GM12878 (cell line): ENCODE measurements around the gene LIMS2. TPM values are rescaled to one million over a fixed set of nuclear protein-coding genes. Genes with fewer than 3 reads are reported as not detected.

Experiments used
- ATAC-seq: fragments of 200-7000 bp; cut with Tn5 transposase; 3 replicates; pipeline ENCODE4 v1.9.1; 2020; ENCODE audit warnings: mild to moderate bottlenecking, moderate library complexity
- BruUV-seq: library from RNA; stranded (reverse); fragments of 400-500 nt; replicated peaks from 2 replicates; lab custom pipeline; 2021; lab: Mats Ljungman, UMichigan
- CTCF ChIA-PET: fragments of 300-600 bp; sonication (Branson Sonifier 250); formaldehyde crosslinking; extraction: SDS; loops from one replicate; lab custom pipeline; 2021; ENCODE audit warnings: inconsistent platforms; lab: Yijun Ruan, JAX
- POLR2A ChIA-PET: fragments of 350-600 bp; formaldehyde crosslinking; extraction: SDS; loops from one replicate; lab custom pipeline; 2021; ENCODE audit warnings: inconsistent platforms; lab: Charles Lee
- RAD21 ChIA-PET: fragments of 300-600 bp; sonication (Branson Sonifier 250); formaldehyde crosslinking; loops from one replicate; lab custom pipeline; 2023; ENCODE audit warnings: antibody characterized with exemption; ENCODE audit not compliant: unreplicated experiment; lab: Charles Lee
- SMC1A ChIA-PET: fragments of 300-600 bp; sonication (Branson Sonifier 250); formaldehyde crosslinking; loops from one replicate; lab custom pipeline; 2023; ENCODE audit not compliant: unreplicated experiment, uncharacterized antibody; lab: Charles Lee
- DNase-seq: peaks from one replicate; pipeline ENCODE4 v3.0.0-alpha.2; 2011; ENCODE audit warnings: low read depth, low spot score
- FAIRE-seq: peaks from 3 replicates; lab custom pipeline; 2011; peaks lifted over from hg19 to GRCh38; lab: Jason Lieb, UNC
- H2AFZ ChIP-seq: 2 replicates; pipeline ENCODE4 v1.6.0; 2011; ENCODE audit warnings: low read depth, low read length, control low read depth; ENCODE audit not compliant: control insufficient read depth
- H3K27ac ChIP-seq: 2 replicates; pipeline ENCODE4 v1.5.1; 2011; ENCODE audit warnings: control low read depth; ENCODE audit not compliant: control insufficient read depth, insufficient read depth
- H3K27me3 ChIP-seq, 2 experiments: replicated peaks in 1 of 2; 2 replicates each; pipeline versions ENCODE4 v1.6.0 to v1.6.1; 2011; ENCODE audit warnings: low read length in 1 of 2; ENCODE audit not compliant: control insufficient read depth in 2 of 2, insufficient read depth in 2 of 2
- H3K36me3 ChIP-seq, 2 experiments: 2 replicates each; pipeline ENCODE4 v1.5.1; 2011; ENCODE audit warnings: low read length in 1 of 2; ENCODE audit not compliant: control insufficient read depth in 2 of 2, insufficient read depth in 2 of 2
- H3K4me1 ChIP-seq: 2 replicates; pipeline ENCODE4 v1.6.1; 2011; ENCODE audit warnings: mild to moderate bottlenecking, low read length, moderate library complexity, mixed read lengths; ENCODE audit not compliant: control insufficient read depth, insufficient read depth
- H3K4me2 ChIP-seq: 2 replicates; pipeline ENCODE4 v1.6.0; 2011; ENCODE audit warnings: control low read depth; ENCODE audit not compliant: control insufficient read depth, insufficient read depth
- H3K4me3 ChIP-seq: fragments of 200-600 bp; sonication (generic); 2 replicates; pipeline ENCODE4 v1.5.1; 2016
- H3K79me2 ChIP-seq: 2 replicates; pipeline ENCODE4 v1.6.0; 2011; ENCODE audit warnings: low read length; ENCODE audit not compliant: control insufficient read depth, insufficient read depth
- H3K9ac ChIP-seq: 2 replicates; pipeline ENCODE4 v1.8.0; 2011; ENCODE audit warnings: low read length, control low read depth, mixed read lengths; ENCODE audit not compliant: control insufficient read depth, insufficient read depth
- H3K9me3 ChIP-seq: replicated peaks from 3 replicates; pipeline ENCODE4 v1.5.1; 2011; ENCODE audit warnings: mild to moderate bottlenecking, low read length; ENCODE audit not compliant: control insufficient read depth, insufficient read depth
- H4K20me1 ChIP-seq: 2 replicates; pipeline ENCODE4 v1.6.0; 2011; ENCODE audit not compliant: control insufficient read depth, insufficient read depth
- ATF7 ChIP-seq: fragments of 450-650 bp; IDR thresholded peaks from 2 replicates; pipeline ENCODE4 v1.6.1; 2016; ENCODE audit warnings: low read depth, mild to moderate bottlenecking
- ETV6 ChIP-seq, 2 experiments: fragments of 450-650 bp in 1 of 2; IDR thresholded peaks in 1 of 2; conservative IDR thresholded peaks in 1 of 2; 2 replicates each; pipeline ENCODE4 v1.6.1; 2014; ENCODE audit warnings: antibody characterized with exemption in 1 of 2, borderline replicate concordance in 1 of 2, low read depth in 1 of 2, mild to moderate bottlenecking in 1 of 2, moderate library complexity in 1 of 2
- FOXM1 ChIP-seq: IDR thresholded peaks from 2 replicates; pipeline ENCODE4 v1.6.1; 2012; ENCODE audit warnings: low read depth, mild to moderate bottlenecking, inconsistent platforms, low read length, moderate library complexity
- JUND ChIP-seq: IDR thresholded peaks from 2 replicates; pipeline ENCODE4 v1.6.1; 2012; ENCODE audit warnings: low read depth, mild to moderate bottlenecking, low read length, improper control_type of control experiment, moderate library complexity
- MXI1 ChIP-seq: fragments of 150-350 bp; IDR thresholded peaks from 2 replicates; pipeline ENCODE4 v1.6.1; 2011; ENCODE audit warnings: low read depth, mild to moderate bottlenecking, inconsistent platforms, low read length, improper control_type of control experiment
- NBN ChIP-seq: fragments of 450-650 bp; IDR thresholded peaks from 2 replicates; pipeline ENCODE4 v1.6.1; 2016
- NFIC ChIP-seq: IDR thresholded peaks from 2 replicates; pipeline ENCODE4 v1.6.1; 2012; ENCODE audit warnings: low read depth, mild to moderate bottlenecking, inconsistent platforms, low read length, moderate library complexity
- NFYA ChIP-seq: IDR thresholded peaks from 2 replicates; pipeline ENCODE4 v1.6.1; 2011; ENCODE audit warnings: low read depth, mild to moderate bottlenecking, low read length, improper control_type of control experiment, borderline replicate concordance
- POLR2A ChIP-seq: IDR thresholded peaks from 2 replicates; pipeline ENCODE4 v1.6.1; 2011; ENCODE audit warnings: low read depth, mild to moderate bottlenecking, low read length
- SRF ChIP-seq, 2 experiments: IDR thresholded peaks; 2 replicates each; pipeline ENCODE4 v1.6.1; 2011; ENCODE audit warnings: low read depth in 2 of 2, low read length in 2 of 2, mild to moderate bottlenecking in 1 of 2, moderate library complexity in 1 of 2
- STAT1 ChIP-seq: fragments of 450-650 bp; conservative IDR thresholded peaks from 2 replicates; pipeline ENCODE4 v1.6.1; 2014; ENCODE audit warnings: antibody characterized with exemption, mild to moderate bottlenecking
- TAF1 ChIP-seq: IDR thresholded peaks from 2 replicates; pipeline ENCODE4 v1.6.1; 2011; ENCODE audit warnings: mild to moderate bottlenecking, low read depth, low read length, borderline replicate concordance
- USF1 ChIP-seq: IDR thresholded peaks from 2 replicates; pipeline ENCODE4 v1.6.1; 2011; ENCODE audit warnings: borderline replicate concordance, low read depth, mild to moderate bottlenecking, moderate library complexity, mixed read lengths, low read length; ENCODE audit not compliant: insufficient read depth; ENCODE audit errors: extremely low read length
- WGBS: methylation state at CpG from one replicate; pipeline ENCODE4 v1.1.6; 2016; ENCODE audit warnings: low lambda C conversion rate; ENCODE audit not compliant: insufficient replicate concordance, insufficient coverage; ENCODE audit errors: missing lambda C conversion rate; 5-methylcytosine and 5-hydroxymethylcytosine counted together
- in situ Hi-C: fragments of 300-500 bp; cut with MboI; formaldehyde crosslinking; loops from 9 replicates; pipeline ENCODE4 v1.14.3; 2018; ENCODE audit warnings: mixed read lengths
- intact Hi-C: fragments of 100-400 bp; cut with micrococcal nuclease; formaldehyde crosslinking; loops from one replicate; pipeline ENCODE4 v1.14.2; 2022; ENCODE audit not compliant: unreplicated experiment
- polyA plus RNA-seq, 11 experiments: library from polyadenylated mRNA; depleted of rRNA in 4 of 11; unstranded in 6 of 11; stranded (reverse) in 5 of 11; fragments of >200 nt; fragmentation: Nextera tagmentation in 4 of 11; fragmentation: Illumina TruSeq in 1 of 11; extraction: Ambion mirVana in 4 of 11; extraction: Trizol in 1 of 11; gene quantifications; 1 replicate in 1 of 11; 2 replicates in 10 of 11; pipeline versions ENCODE4 v1.2.1 to v1.2.3, GENCODE V29; 2011 to 2016; ENCODE audit warnings: inconsistent platforms in 2 of 11, missing spikeins in 2 of 11, low read depth in 1 of 11
- total RNA-seq, 4 experiments: library from RNA; depleted of rRNA in 3 of 4; stranded (reverse); fragments of >200 nt in 3 of 4; fragmentation: Illumina TruSeq in 1 of 4; extraction: Trizol in 1 of 4; gene quantifications; 2 replicates each; pipeline versions ENCODE4 v1.2.1 to v1.2.3, GENCODE V29; 2013 to 2021

The LIMS2 gene
- total and polyA plus RNA-seq, 10 of the 15 experiments (the other 5 are each of a cell fraction or from before 2014, with no cell fraction given) = 0.06 to 0.81 (median 0.16) TPM; not detected in 2

- TF ChIP-seq NFYA = no peak
Observed at GRCh38 chr2:127649684-127650040, 25.7 kb downstream of the LIMS2 start (continued).

DNA sequence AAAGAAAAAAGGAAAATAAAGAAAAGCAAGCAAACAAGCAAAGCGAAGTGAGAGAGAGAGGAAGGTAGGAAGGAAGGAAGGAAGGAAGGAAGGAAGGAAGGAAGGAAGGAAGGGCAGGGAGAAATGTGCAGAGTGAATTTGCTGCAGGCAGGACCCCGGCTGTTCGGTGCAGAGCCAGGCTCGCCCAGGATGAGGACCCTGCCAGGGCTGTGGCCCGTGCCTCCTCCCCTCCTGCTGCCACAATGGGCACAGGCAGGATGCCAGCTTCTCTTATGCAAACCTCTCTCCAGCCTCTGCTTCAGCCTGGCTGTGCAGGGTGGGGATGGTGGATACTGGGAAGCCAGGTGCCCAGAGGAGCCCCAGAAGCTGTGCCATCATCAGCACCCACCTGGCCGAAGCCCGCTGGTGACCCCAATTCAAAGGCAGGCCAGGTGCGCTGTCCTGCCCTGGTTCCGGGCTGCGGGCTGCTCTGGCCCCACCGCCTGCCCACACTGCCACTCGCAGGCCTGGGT is 26.2 kb downstream of the LIMS2 start:
- H3K27ac ChIP-seq = no peak overlapping the region
- POLR2A ChIA-PET = no interaction called here
- no TSS peak for BruUV-seq
- FAIRE-seq (no peak), DNase-seq (no peak), ATAC-seq (peak; percentile 10; the same call in 2 of the 3 replicates)
- SMC1A ChIA-PET = interaction anchor here (1.1 to 4.6 kb wide), 2 partner anchors 35 to 58 kb away, joined by 4 to 26 read pairs; no protein-coding TSS in a partner anchor
- H3K4me3 ChIP-seq = no peak overlapping the region
- intact Hi-C loops (loop anchor here (1.0 to 5.0 kb wide), 3 partner anchors 58 to 452 kb away; partner anchors contain the start of gene IWS1), in situ Hi-C loops (loop anchor here (5.0 kb wide), 1 partner anchor 452 kb away; no protein-coding TSS in a partner anchor)
- H3K36me3 ChIP-seq = no peaks in the 10 kb centered on the region
- WGBS = 41% methylated on average over 12 of the region's 12 CpGs
- RAD21 ChIA-PET = interaction anchor here (2.3 kb wide), 1 partner anchor 58 kb away, joined by 23 read pairs; no protein-coding TSS in a partner anchor
- CTCF ChIA-PET = interaction anchor here (1.0 to 8.3 kb wide), 6 partner anchors 8 to 119 kb away, joined by 3 to 90 read pairs (median 6); no protein-coding TSS in a partner anchor
- no peak overlapping the region for H3K4me2 ChIP-seq
- no peaks in the 10 kb centered on the region for H4K20me1 ChIP-seq
- no peaks in the 10 kb centered on the region for H3K27me3 ChIP-seq
- TF ChIP-seq NBN (no peak), ETV6 (conservative IDR thresholded peaks at IDR 0.05 in 1 of 2, IDR thresholded peaks at IDR 0.05 in 1 of 2; ENCODE audit: borderline replicate concordance in 1 of 2, low read depth in 1 of 2) (peak in 1 of 2 experiments; percentile 69; a peak in 2 of 4 replicates)
- no peaks in the 10 kb centered on the region for H3K4me1 ChIP-seq
- no peaks in the 10 kb centered on the region for H3K9me3 ChIP-seq
- no peak overlapping the region for H2AFZ ChIP-seq
- no peak overlapping the region for H3K9ac ChIP-seq
- H3K79me2 ChIP-seq = no peaks in the 10 kb centered on the region

DNA sequence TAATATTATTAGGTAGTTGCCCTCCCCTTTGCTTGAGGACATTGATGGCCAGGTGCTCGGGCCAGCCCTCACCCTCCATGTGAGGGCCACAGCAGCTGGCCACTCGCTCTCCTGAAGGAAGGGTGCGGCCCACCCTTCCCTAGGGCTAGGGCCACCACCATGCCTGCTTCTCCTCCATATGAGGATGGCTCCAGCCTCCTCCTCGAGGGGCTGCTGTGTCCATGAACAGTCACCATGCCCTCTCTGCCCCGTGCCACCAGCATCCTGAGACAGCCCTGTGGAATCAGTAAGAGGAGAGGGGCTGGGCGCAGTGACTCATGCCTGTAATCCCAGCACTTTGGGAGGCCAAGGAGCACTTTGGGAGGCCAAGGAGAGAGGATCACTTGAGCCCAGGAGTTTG is 27.0 kb downstream of the LIMS2 start:
- ChIA-PET RAD21 (no interaction called here), CTCF (interaction anchor here (0.6 to 8.3 kb wide), 2 partner anchors 8 to 56 kb away, joined by 3 to 90 read pairs; no protein-coding TSS in a partner anchor), SMC1A (no interaction called here), POLR2A (no interaction called here)
- in situ Hi-C loops = loop anchor here (5.0 kb wide), 1 partner anchor 451 kb away; no protein-coding TSS in a partner anchor
- BruUV-seq = no TSS peak
- Histone ChIP-seq H3K9ac (no peak overlapping the region), H2AFZ (no peak overlapping the region), H3K4me2 (no peak overlapping the region), H3K4me1 (no peaks in the 10 kb centered on the region), H3K27me3 (no peaks in the 10 kb centered on the region), H3K9me3 (no peaks in the 10 kb centered on the region), H3K79me2 (no peaks in the 10 kb centered on the region), H3K36me3 (no peaks in the 10 kb centered on the region), H4K20me1 (no peaks in the 10 kb centered on the region), H3K4me3 (no peak overlapping the region), H3K27ac (no peak overlapping the region)
- TF ChIP-seq POLR2A = no peak
- TF ChIP-seq NFIC = no peak
- TF ChIP-seq USF1 = no peak
- TF ChIP-seq TAF1 = no peak
- TF ChIP-seq ATF7 = no peak
- no peak for TF ChIP-seq MXI1
- no peak for TF ChIP-seq STAT1
- TF ChIP-seq JUND = no peak
- no peak for TF ChIP-seq SRF (IDR thresholded peaks at IDR 0.05; ENCODE audit: low read depth in 2 of 2, low read length in 2 of 2)
- TF ChIP-seq FOXM1 = no peak
- intact Hi-C loops = loop anchor here (5.0 kb wide), 1 partner anchor 121 kb away; the partner anchor contains the start of gene IWS1
- DNase-seq = no peak
- no peak for FAIRE-seq
- no peak for ATAC-seq
- WGBS = 48% methylated on average over 6 of the region's 6 CpGs
